Breast epithelium (tissue), 3 donors: ENCODE results near the gene RBM5.

Experiments used
- POLR2AphosphoS5 ChIP-seq, 3 donors: sonication (generic); formaldehyde crosslinking; IDR thresholded peaks; one replicate each; pipeline ENCODE4 v1.6.1; 2017; ENCODE audit warnings: antibody characterized with exemption in 3 of 3
- TF ChIP-seq, protein P1 (sequence below), 3 donors: fragments of 450-650 bp; IDR thresholded peaks; one replicate each; pipeline ENCODE4 v1.5.1; 2016 to 2017; ENCODE audit warnings: antibody characterized with exemption in 3 of 3, mild to moderate bottlenecking in 3 of 3, moderate library complexity in 3 of 3

- TF ChIP-seq, protein P1, sequence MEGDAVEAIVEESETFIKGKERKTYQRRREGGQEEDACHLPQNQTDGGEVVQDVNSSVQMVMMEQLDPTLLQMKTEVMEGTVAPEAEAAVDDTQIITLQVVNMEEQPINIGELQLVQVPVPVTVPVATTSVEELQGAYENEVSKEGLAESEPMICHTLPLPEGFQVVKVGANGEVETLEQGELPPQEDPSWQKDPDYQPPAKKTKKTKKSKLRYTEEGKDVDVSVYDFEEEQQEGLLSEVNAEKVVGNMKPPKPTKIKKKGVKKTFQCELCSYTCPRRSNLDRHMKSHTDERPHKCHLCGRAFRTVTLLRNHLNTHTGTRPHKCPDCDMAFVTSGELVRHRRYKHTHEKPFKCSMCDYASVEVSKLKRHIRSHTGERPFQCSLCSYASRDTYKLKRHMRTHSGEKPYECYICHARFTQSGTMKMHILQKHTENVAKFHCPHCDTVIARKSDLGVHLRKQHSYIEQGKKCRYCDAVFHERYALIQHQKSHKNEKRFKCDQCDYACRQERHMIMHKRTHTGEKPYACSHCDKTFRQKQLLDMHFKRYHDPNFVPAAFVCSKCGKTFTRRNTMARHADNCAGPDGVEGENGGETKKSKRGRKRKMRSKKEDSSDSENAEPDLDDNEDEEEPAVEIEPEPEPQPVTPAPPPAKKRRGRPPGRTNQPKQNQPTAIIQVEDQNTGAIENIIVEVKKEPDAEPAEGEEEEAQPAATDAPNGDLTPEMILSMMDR (IDR thresholded peaks at IDR 0.05): no peak
- no peak for TF ChIP-seq POLR2AphosphoS5 (IDR thresholded peaks at IDR 0.05)
These were observed 12.5 kb downstream of the RBM5 start for GRCh38 chr3:50100956-50101845.
